WTC11 (cell line): ENCODE data around the gene MICAL2.

Source experiments
- CTCF ChIP-seq: fragments of 200-600 bp; IDR thresholded peaks from 2 replicates; pipeline ENCODE4 v1.8.0; 2022; ENCODE audit warnings: antibody characterized with exemption
- ERG ChIP-seq: fragments of 250-450 bp; sonication (Bioruptor Pico); IDR thresholded peaks from 2 replicates; pipeline ENCODE4 v1.8.0; 2021; ENCODE audit warnings: mild to moderate bottlenecking
- NFE2L1 ChIP-seq: sonication (generic); formaldehyde crosslinking; IDR thresholded peaks from 2 replicates; pipeline ENCODE4 v1.8.1; 2023; ENCODE audit warnings: missing genetic modification reagents
- TP53 ChIP-seq: sonication (generic); formaldehyde crosslinking; IDR thresholded peaks from 2 replicates; pipeline ENCODE4 v1.8.1; 2023; ENCODE audit warnings: mild to moderate bottlenecking, missing genetic modification reagents

GRCh38 chr11:12253843-12254281 is 143.5 kb downstream of the MICAL2 start:
- no peak for TF ChIP-seq NFE2L1
- no peak for TF ChIP-seq CTCF
- TF ChIP-seq TP53, result no peak
- no peak for TF ChIP-seq ERG (CRISPR knock-in tag)
